ENCODE results near the gene UBE3A.

UBE3A gene

DNA sequence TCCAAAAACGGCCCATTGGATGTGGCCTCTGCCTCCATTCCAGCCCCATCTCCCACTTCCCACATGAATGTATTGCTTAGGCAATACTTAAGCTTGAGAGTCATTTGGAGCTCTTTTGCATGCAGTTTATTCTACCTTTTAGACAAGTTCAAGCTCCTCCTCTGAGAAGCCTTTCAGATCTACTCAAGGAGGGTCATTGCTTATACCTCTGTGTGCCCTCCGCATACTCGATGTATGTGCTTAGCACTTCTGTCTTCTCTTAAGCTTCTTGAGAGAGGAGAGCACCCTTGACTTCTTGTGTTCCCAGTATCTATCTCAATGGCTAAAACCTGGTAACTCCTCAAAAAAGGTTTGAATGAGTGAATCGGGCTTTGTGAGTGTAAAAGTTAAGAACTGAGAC is 6.6 kb upstream of the UBE3A start:
- DNase-seq (ENCODE audit: low spot score): no peak
- in situ Hi-C loops (cut with MboI; ENCODE audit: low pct_unique_long_range_greater_than_20kb, low sequenced_read_pairs, unreplicated experiment): loop anchor here (25.0 kb wide), 1 partner anchor 483 kb away; the partner anchor contains the start of genes SNRPN and SNURF
- TF ChIP-seq CTCF (IDR thresholded peaks at IDR 0.05; ENCODE audit: extremely low read depth, insufficient read depth, missing control alignments): no peak

- in situ Hi-C loops (cut with MboI; ENCODE audit: low pct_unique_long_range_greater_than_20kb, low sequenced_read_pairs, unreplicated experiment): loop anchor here (25.0 kb wide), 1 partner anchor 479 kb away; the partner anchor contains the start of genes SNRPN and SNURF
- TF ChIP-seq CTCF (IDR thresholded peaks at IDR 0.05; ENCODE audit: extremely low read depth, insufficient read depth, missing control alignments): no peak
- no peak for DNase-seq (ENCODE audit: low spot score)
Observed at GRCh38 chr15:25441111-25441510, 2.3 kb upstream of the UBE3A start.

- no peak for TF ChIP-seq CTCF (IDR thresholded peaks at IDR 0.05; ENCODE audit: extremely low read depth, insufficient read depth, missing control alignments)
- DNase-seq (ENCODE audit: low spot score): peak; percentile 12
- in situ Hi-C loops (cut with MboI; ENCODE audit: low pct_unique_long_range_greater_than_20kb, low sequenced_read_pairs, unreplicated experiment): loop anchor here (25.0 kb wide), 1 partner anchor 477 kb away; the partner anchor contains the start of genes SNRPN and SNURF
Observed at GRCh38 chr15:25439369-25439836, 579 bp upstream of the UBE3A start.

- peak; percentile 69 for DNase-seq (ENCODE audit: low spot score)
- TF ChIP-seq CTCF (IDR thresholded peaks at IDR 0.05; ENCODE audit: extremely low read depth, insufficient read depth, missing control alignments): peak; percentile 74
- in situ Hi-C loops (cut with MboI; ENCODE audit: low pct_unique_long_range_greater_than_20kb, low sequenced_read_pairs, unreplicated experiment): loop anchor here (25.0 kb wide), 1 partner anchor 476 kb away; the partner anchor contains the start of genes SNRPN and SNURF
Observed at GRCh38 chr15:25437777-25438600, 835 bp downstream of the UBE3A start.

GRCh38 chr15:25436707-25437106 is 2.1 kb downstream of the UBE3A start:
- no peak for DNase-seq (ENCODE audit: low spot score)
- in situ Hi-C loops (cut with MboI; ENCODE audit: low pct_unique_long_range_greater_than_20kb, low sequenced_read_pairs, unreplicated experiment): loop anchor here (25.0 kb wide), 1 partner anchor 474 kb away; the partner anchor contains the start of genes SNRPN and SNURF
- TF ChIP-seq CTCF (IDR thresholded peaks at IDR 0.05; ENCODE audit: extremely low read depth, insufficient read depth, missing control alignments): no peak

DNA sequence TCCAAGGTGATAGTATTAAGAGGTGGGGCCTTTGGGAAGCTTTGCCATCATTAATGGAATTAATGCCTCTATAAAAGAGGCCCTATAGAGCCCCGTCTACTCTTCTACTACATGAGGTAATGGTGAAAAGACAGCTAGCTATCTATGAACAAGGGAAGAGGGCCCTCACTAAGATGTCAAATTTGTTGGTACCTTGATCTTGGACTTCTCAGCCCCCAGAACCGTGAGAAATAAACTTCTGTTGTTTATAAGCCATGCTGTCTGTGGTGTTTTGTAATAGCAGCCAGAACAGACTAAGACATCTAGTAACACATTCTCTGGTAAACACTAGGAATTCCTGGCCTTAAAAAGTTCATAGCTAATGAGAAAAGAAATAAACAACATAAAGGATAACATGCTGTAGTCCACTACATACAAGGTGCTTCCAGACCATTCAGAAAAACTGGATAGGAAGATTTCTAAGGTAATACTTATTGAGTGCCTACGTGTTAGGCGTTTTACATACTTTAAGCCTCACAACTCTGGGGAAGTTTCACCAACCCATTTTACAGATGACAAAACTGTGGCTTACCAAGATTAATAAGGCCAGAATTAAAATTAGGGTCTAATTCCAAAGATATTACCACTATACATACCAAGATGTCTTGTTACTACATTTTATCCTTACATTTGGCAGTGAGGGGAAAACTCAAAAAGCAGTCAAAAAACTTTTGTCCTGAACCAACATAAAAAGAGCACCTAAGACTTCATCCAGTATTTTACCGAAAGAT is 3.2 kb downstream of the UBE3A start:
- DNase-seq (ENCODE audit: low spot score): no peak
- TF ChIP-seq CTCF (IDR thresholded peaks at IDR 0.05; ENCODE audit: extremely low read depth, insufficient read depth, missing control alignments): no peak
- in situ Hi-C loops (cut with MboI; ENCODE audit: low pct_unique_long_range_greater_than_20kb, low sequenced_read_pairs, unreplicated experiment): loop anchor here (25.0 kb wide), 1 partner anchor 473 kb away; the partner anchor contains the start of genes SNRPN and SNURF
